Tibial nerve (tissue), 4 donors: ENCODE measurements around the gene TASOR2.

Experiments
- CTCF ChIP-seq, 5 experiments: fragments of 200-600 bp in 3 of 5; fragments of 450-650 bp in 2 of 5; sonication (generic) in 3 of 5; IDR thresholded peaks; one replicate each; pipeline ENCODE4 v1.5.1; 2016 to 2019; ENCODE audit warnings: antibody characterized with exemption in 5 of 5, mild to moderate bottlenecking in 3 of 5, moderate library complexity in 2 of 5
- EP300 ChIP-seq, 2 donors: sonication (generic); formaldehyde crosslinking; IDR thresholded peaks; one replicate each; pipeline ENCODE4 v1.6.1; 2017; ENCODE audit warnings: antibody characterized with exemption in 2 of 2, mild to moderate bottlenecking in 1 of 2
- POLR2A ChIP-seq, 2 donors: fragments of 450-650 bp; IDR thresholded peaks; one replicate each; pipeline ENCODE4 v1.6.1; 2017; ENCODE audit warnings: antibody characterized with exemption in 2 of 2, mild to moderate bottlenecking in 2 of 2, moderate library complexity in 2 of 2

GRCh38 chr10:5661043-5661442, 23.6 kb upstream of the TASOR2 start:
- TF ChIP-seq CTCF (IDR thresholded peaks at IDR 0.05) (no peak), POLR2A (IDR thresholded peaks at IDR 0.05) (no peak), EP300 (IDR thresholded peaks at IDR 0.05) (no peak)
